ENCODE results near the gene C2CD4D. TPM values are rescaled to one million over a fixed set of nuclear protein-coding genes. Genes with fewer than 3 reads are reported as not detected.
A peak's percentile ranks its signal among the peaks of the same experiment; 100 is the strongest.
"Not testable (repeated sequence)": the region's sequence is repeated elsewhere in the genome, so short reads cannot be mapped to it uniquely, and the experiment has no call there.

The C2CD4D gene
- not detected for total RNA-seq

- DNase-seq (ENCODE audit: low spot score in 2 of 2), result no peak
- Histone ChIP-seq H3K36me3 (no peaks in the 10 kb centered on the region), H3K4me3 (peak within 1 kb of the TSS; percentile 69 to 74), H3K27me3 (peaks cover 15% of the 10 kb centered on the region), H3K27ac (no peak within 1 kb of the TSS), H3K4me1 (peaks cover 8 to 10% of the 10 kb centered on the region in 2 donors), H3K9me3 (no peaks in the 10 kb centered on the region)
- intact Hi-C loops (cut with DNase I), result no loop called here
- no peak for TF ChIP-seq CTCF (IDR thresholded peaks at IDR 0.05)
These were observed at the start of gene C2CD4D for GRCh38 chr1:151839457-151840403. TSS of gene C2CD4D (minus strand) at chr1:151839820. CDS start at chr1:151838989, 831 bp downstream.

GRCh38 chr1:151888972-151889570 is 49.5 kb upstream of the C2CD4D start:
- no peak overlapping the region for H3K4me3 ChIP-seq
- no peaks in the 10 kb centered on the region for H3K27me3 ChIP-seq
- intact Hi-C loops (cut with DNase I), result no loop called here
- peak in 2 of 3 experiments; percentile 8 to 27 for TF ChIP-seq CTCF (IDR thresholded peaks at IDR 0.05)
- H3K9me3 ChIP-seq, result no peaks in the 10 kb centered on the region
- H3K4me1 ChIP-seq, result no peaks in the 10 kb centered on the region
- DNase-seq (ENCODE audit: low spot score in 2 of 2), result no peak
- H3K27ac ChIP-seq, result no peak overlapping the region
- peaks cover 13 to 43% of the 10 kb centered on the region in 2 donors for H3K36me3 ChIP-seq

GRCh38 chr1:151887028-151887427 is 47.4 kb upstream of the C2CD4D start:
- H3K27ac ChIP-seq, result no peak overlapping the region
- H3K9me3 ChIP-seq, result no peaks in the 10 kb centered on the region
- H3K27me3 ChIP-seq, result no peaks in the 10 kb centered on the region
- peaks cover 10 to 27% of the 10 kb centered on the region in 2 donors for H3K36me3 ChIP-seq
- DNase-seq (ENCODE audit: low spot score in 2 of 2), result no peak
- H3K4me3 ChIP-seq, result no peak overlapping the region
- no peak for TF ChIP-seq CTCF (IDR thresholded peaks at IDR 0.05)
- no peaks in the 10 kb centered on the region for H3K4me1 ChIP-seq
- intact Hi-C loops (cut with DNase I), result no loop called here

GRCh38 chr1:151885479-151885878 is 45.9 kb upstream of the C2CD4D start:
- no peaks in the 10 kb centered on the region for H3K9me3 ChIP-seq
- peaks cover 10 to 23% of the 10 kb centered on the region in 2 donors for H3K36me3 ChIP-seq
- H3K27ac ChIP-seq, result no peak overlapping the region
- TF ChIP-seq CTCF (IDR thresholded peaks at IDR 0.05), result no peak
- no peak overlapping the region for H3K4me3 ChIP-seq
- intact Hi-C loops (cut with DNase I), result no loop called here
- H3K4me1 ChIP-seq, result no peaks in the 10 kb centered on the region
- H3K27me3 ChIP-seq, result no peaks in the 10 kb centered on the region
- DNase-seq (ENCODE audit: low spot score in 2 of 2), result no peak

- H3K9me3 ChIP-seq; H3K4me1 ChIP-seq; H3K27ac ChIP-seq; DNase-seq (ENCODE audit: low spot score in 2 of 2); H3K4me3 ChIP-seq; intact Hi-C loops (cut with DNase I); H3K27me3 ChIP-seq: not testable (repeated sequence)
- peaks cover 10 to 23% of the 10 kb centered on the region in 2 donors for H3K36me3 ChIP-seq
These were observed 45.3 kb upstream of the C2CD4D start for GRCh38 chr1:151884879-151885278.

- H3K9me3 ChIP-seq; DNase-seq (ENCODE audit: low spot score in 2 of 2); H3K27me3 ChIP-seq; intact Hi-C loops (cut with DNase I); H3K27ac ChIP-seq; H3K4me3 ChIP-seq; H3K4me1 ChIP-seq: not testable (repeated sequence)
- peaks cover 10 to 23% of the 10 kb centered on the region in 2 donors for H3K36me3 ChIP-seq
These were observed 44.8 kb upstream of the C2CD4D start for GRCh38 chr1:151884445-151884844.

- H3K27ac ChIP-seq; H3K4me1 ChIP-seq; H3K27me3 ChIP-seq; intact Hi-C loops (cut with DNase I); DNase-seq (ENCODE audit: low spot score in 2 of 2); H3K4me3 ChIP-seq; H3K9me3 ChIP-seq: not testable (repeated sequence)
- peaks cover 10 to 23% of the 10 kb centered on the region in 2 donors for H3K36me3 ChIP-seq
These were observed 44.3 kb upstream of the C2CD4D start for GRCh38 chr1:151883898-151884297.

GRCh38 chr1:151882918-151883317 is 43.3 kb upstream of the C2CD4D start:
- intact Hi-C loops (cut with DNase I); H3K4me3 ChIP-seq; H3K9me3 ChIP-seq; DNase-seq (ENCODE audit: low spot score in 2 of 2); H3K27ac ChIP-seq; H3K27me3 ChIP-seq; H3K4me1 ChIP-seq: not testable (repeated sequence)
- H3K36me3 ChIP-seq, result peaks cover 8 to 15% of the 10 kb centered on the region in 2 donors
